Caco-2 (cell line): Measurements from ENCODE around the gene MAP3K7. TPM values are rescaled to one million over a fixed set of nuclear protein-coding genes. Genes with fewer than 3 reads are reported as not detected.

Source experiments
- BruUV-seq: library from RNA; stranded (reverse); fragments of 400-500 nt; replicated peaks from 2 replicates; lab custom pipeline; 2021; lab: Mats Ljungman, UMichigan
- CTCF ChIA-PET: fragments of 300-600 bp; sonication (Branson Sonifier 250); formaldehyde crosslinking; loops from one replicate; lab custom pipeline; 2022; ENCODE audit warnings: antibody characterized with exemption; lab: Charles Lee
- POLR2A ChIA-PET: fragments of 300-600 bp; sonication (Branson Sonifier 250); formaldehyde crosslinking; loops from one replicate; lab custom pipeline; 2022; ENCODE audit warnings: antibody characterized with exemption; lab: Charles Lee
- DNase-seq, 2 experiments: peaks; one replicate each; pipeline versions ENCODE4 v3.0.0 to v3.0.0-alpha.2; 2020 to 2022
- H3K27me3 ChIP-seq: replicated peaks from 2 replicates; pipeline ENCODE4 v1.6.0; 2011; ENCODE audit warnings: low read length; ENCODE audit not compliant: control insufficient read depth, insufficient read depth
- H3K36me3 ChIP-seq: 2 replicates; pipeline ENCODE4 v1.5.1; 2011; ENCODE audit warnings: low read length; ENCODE audit not compliant: control insufficient read depth, insufficient read depth
- H3K4me1 ChIP-seq: fragments of 250-450 bp; sonication (Bioruptor Pico); 2 replicates; pipeline ENCODE4 v1.5.1; 2020; ENCODE audit warnings: mild to moderate bottlenecking
- H3K4me3 ChIP-seq: 2 replicates; pipeline ENCODE4 v1.5.1; 2011; ENCODE audit warnings: low read depth, mild to moderate bottlenecking, control low read depth, low read length
- H3K9me3 ChIP-seq: fragments of 250-450 bp; sonication (Bioruptor Pico); 2 replicates; pipeline ENCODE4 v1.5.1; 2020; ENCODE audit warnings: mild to moderate bottlenecking, moderate library complexity
- H3K27ac Mint-ChIP-seq: one replicate; pipeline ENCODE4 v1.8.0; 2022; ENCODE audit warnings: mixed read lengths; ENCODE audit not compliant: unreplicated experiment
- H3K27me3 Mint-ChIP-seq: one replicate; pipeline ENCODE4 v1.8.0; 2022; ENCODE audit warnings: mixed read lengths; ENCODE audit not compliant: insufficient read depth, unreplicated experiment
- H3K36me3 Mint-ChIP-seq: one replicate; pipeline ENCODE4 v1.8.0; 2022; ENCODE audit warnings: mild to moderate bottlenecking, mixed read lengths; ENCODE audit not compliant: insufficient read depth, unreplicated experiment
- H3K4me1 Mint-ChIP-seq: one replicate; pipeline ENCODE4 v1.8.0; 2022; ENCODE audit warnings: low read depth, mixed read lengths; ENCODE audit not compliant: unreplicated experiment
- H3K4me3 Mint-ChIP-seq: one replicate; pipeline ENCODE4 v1.8.0; 2022; ENCODE audit warnings: mild to moderate bottlenecking, moderate library complexity, mixed read lengths; ENCODE audit not compliant: unreplicated experiment
- H3K9me3 Mint-ChIP-seq: one replicate; pipeline ENCODE4 v1.8.0; 2022; ENCODE audit warnings: mixed read lengths; ENCODE audit not compliant: unreplicated experiment
- intact Hi-C: fragments of 100-400 bp; cut with micrococcal nuclease; formaldehyde crosslinking; loops from one replicate; pipeline ENCODE4 v1.10.0; 2022; ENCODE audit not compliant: unreplicated experiment
- total RNA-seq: library from RNA; stranded (reverse); gene quantifications from 2 replicates; pipeline ENCODE4 v1.2.3, GENCODE V29; 2022
- TF ChIP-seq, protein P1 (sequence below), 2 experiments: fragments of 200-600 bp in 1 of 2; IDR thresholded peaks; 1 replicate in 1 of 2; 2 replicates in 1 of 2; pipeline versions ENCODE4 v1.5.1 to v1.8.0; 2011 to 2022; ENCODE audit warnings: antibody characterized with exemption in 1 of 2, control low read depth in 1 of 2, inconsistent platforms in 1 of 2, low read depth in 1 of 2, low read length in 1 of 2, mild to moderate bottlenecking in 1 of 2, moderate library complexity in 1 of 2; ENCODE audit not compliant: insufficient read depth in 1 of 2, severe bottlenecking in 1 of 2, unreplicated experiment in 1 of 2

MAP3K7 gene
- total RNA-seq, 1 experiment from 2014 or later = 27.7 TPM

DNA sequence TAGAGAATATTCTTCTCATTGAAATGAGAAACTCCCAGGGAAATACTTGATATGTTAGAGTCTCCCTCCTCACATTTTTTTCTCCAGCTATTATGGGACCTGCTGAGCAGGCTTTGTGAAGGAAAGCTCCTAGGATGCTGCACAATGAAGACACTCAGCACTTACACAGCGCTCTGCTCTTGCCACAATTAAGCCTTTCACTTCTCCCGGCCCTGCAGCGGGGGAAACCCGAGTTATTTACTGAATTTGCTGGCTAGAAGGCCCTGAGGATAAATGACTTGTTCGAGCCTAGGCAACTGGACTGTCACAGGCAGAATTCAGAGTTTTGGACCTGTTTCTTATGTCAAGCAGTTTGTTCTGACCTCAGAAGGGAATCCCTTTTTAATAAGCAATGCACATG lies 102.0 kb downstream of the MAP3K7 start:
- H3K27me3 ChIP-seq = no peaks in the 10 kb centered on the region; the same call in none of the 2 replicates
- Mint-ChIP-seq H3K36me3 (no peaks in the 10 kb centered on the region), H3K27me3 (no peaks in the 10 kb centered on the region), H3K4me3 (no peak overlapping the region), H3K9me3 (peaks cover 9% of the 10 kb centered on the region), H3K27ac (no peak overlapping the region), H3K4me1 (no peaks in the 10 kb centered on the region)
- H3K4me1 ChIP-seq = no peaks in the 10 kb centered on the region
- intact Hi-C loops = no loop called here
- ChIA-PET POLR2A (no interaction called here), CTCF (no interaction called here)
- no peak overlapping the region for H3K4me3 ChIP-seq
- no TSS peak for BruUV-seq
- no peaks in the 10 kb centered on the region for H3K36me3 ChIP-seq
- no peaks in the 10 kb centered on the region for H3K9me3 ChIP-seq
- DNase-seq = no peak
- TF ChIP-seq, protein P1, sequence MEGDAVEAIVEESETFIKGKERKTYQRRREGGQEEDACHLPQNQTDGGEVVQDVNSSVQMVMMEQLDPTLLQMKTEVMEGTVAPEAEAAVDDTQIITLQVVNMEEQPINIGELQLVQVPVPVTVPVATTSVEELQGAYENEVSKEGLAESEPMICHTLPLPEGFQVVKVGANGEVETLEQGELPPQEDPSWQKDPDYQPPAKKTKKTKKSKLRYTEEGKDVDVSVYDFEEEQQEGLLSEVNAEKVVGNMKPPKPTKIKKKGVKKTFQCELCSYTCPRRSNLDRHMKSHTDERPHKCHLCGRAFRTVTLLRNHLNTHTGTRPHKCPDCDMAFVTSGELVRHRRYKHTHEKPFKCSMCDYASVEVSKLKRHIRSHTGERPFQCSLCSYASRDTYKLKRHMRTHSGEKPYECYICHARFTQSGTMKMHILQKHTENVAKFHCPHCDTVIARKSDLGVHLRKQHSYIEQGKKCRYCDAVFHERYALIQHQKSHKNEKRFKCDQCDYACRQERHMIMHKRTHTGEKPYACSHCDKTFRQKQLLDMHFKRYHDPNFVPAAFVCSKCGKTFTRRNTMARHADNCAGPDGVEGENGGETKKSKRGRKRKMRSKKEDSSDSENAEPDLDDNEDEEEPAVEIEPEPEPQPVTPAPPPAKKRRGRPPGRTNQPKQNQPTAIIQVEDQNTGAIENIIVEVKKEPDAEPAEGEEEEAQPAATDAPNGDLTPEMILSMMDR (IDR thresholded peaks at IDR 0.05; ENCODE audit: insufficient read depth in 1 of 2, low read depth in 1 of 2, low read length in 1 of 2, severe bottlenecking in 1 of 2, unreplicated experiment in 1 of 2) = no peak

DNA sequence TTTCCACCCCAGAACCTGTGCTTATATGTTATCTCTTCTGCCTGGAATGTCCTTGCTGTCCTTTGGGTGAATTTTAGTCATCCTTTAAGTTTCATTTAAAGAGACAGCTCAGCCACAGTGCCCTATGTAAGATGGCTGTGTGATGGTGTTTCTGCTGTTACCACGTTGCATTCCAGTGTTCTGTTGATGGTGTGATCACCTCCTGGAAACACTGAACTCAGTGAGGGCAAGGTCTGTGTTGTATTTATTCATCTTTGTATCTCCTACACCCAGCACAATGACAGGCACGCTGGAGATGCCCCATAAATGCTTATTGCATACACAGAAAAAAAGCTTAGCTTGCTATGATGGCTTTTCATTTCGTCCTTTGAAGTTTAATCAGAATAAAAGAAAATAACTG lies 102.5 kb downstream of the MAP3K7 start:
- no peaks in the 10 kb centered on the region for H3K36me3 ChIP-seq
- Mint-ChIP-seq H3K27ac (no peak overlapping the region), H3K4me3 (no peak overlapping the region), H3K27me3 (no peaks in the 10 kb centered on the region), H3K4me1 (peaks cover under 1% of the 10 kb centered on the region), H3K9me3 (peaks cover 9% of the 10 kb centered on the region), H3K36me3 (no peaks in the 10 kb centered on the region)
- TF ChIP-seq, protein P1 (IDR thresholded peaks at IDR 0.05; ENCODE audit: insufficient read depth in 1 of 2, low read depth in 1 of 2, low read length in 1 of 2, severe bottlenecking in 1 of 2, unreplicated experiment in 1 of 2) = no peak
- no peaks in the 10 kb centered on the region for H3K4me1 ChIP-seq
- BruUV-seq = no TSS peak
- H3K27me3 ChIP-seq = no peaks in the 10 kb centered on the region; the same call in none of the 2 replicates
- no peaks in the 10 kb centered on the region for H3K9me3 ChIP-seq
- CTCF ChIA-PET = no interaction called here
- H3K4me3 ChIP-seq = no peak overlapping the region
- DNase-seq = no peak
- POLR2A ChIA-PET = no interaction called here
- intact Hi-C loops = no loop called here

DNA sequence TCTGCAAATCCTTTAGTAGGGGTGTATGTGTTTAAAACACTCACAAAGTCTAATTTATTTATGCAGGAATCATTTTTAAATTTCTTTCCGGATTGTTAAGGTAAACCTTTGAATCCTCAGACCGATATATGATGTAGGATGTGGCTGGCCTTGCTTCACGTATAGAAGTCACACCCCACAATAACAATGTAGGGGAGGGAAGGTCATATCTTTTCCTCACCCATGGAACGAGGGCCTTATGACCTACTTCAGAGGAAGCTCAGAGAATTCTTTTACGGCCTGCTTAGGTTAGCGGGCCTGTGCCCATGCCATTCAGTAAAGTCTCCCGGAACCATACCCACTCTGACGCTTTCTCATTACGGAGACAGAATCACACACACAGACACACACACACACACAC lies 102.9 kb downstream of the MAP3K7 start:
- DNase-seq = no peak
- POLR2A ChIA-PET = no interaction called here
- no peaks in the 10 kb centered on the region for H3K36me3 Mint-ChIP-seq
- no peak overlapping the region for H3K27ac Mint-ChIP-seq
- BruUV-seq = no TSS peak
- H3K36me3 ChIP-seq = no peaks in the 10 kb centered on the region
- intact Hi-C loops = no loop called here
- TF ChIP-seq, protein P1 (IDR thresholded peaks at IDR 0.05; ENCODE audit: insufficient read depth in 1 of 2, low read depth in 1 of 2, low read length in 1 of 2, severe bottlenecking in 1 of 2, unreplicated experiment in 1 of 2) = no peak
- H3K9me3 ChIP-seq = no peaks in the 10 kb centered on the region
- no peaks in the 10 kb centered on the region for H3K27me3 Mint-ChIP-seq
- H3K9me3 Mint-ChIP-seq = peaks cover 9% of the 10 kb centered on the region
- H3K4me1 Mint-ChIP-seq = peaks cover 5% of the 10 kb centered on the region
- no peak overlapping the region for H3K4me3 Mint-ChIP-seq
- CTCF ChIA-PET = no interaction called here
- H3K4me3 ChIP-seq = no peak overlapping the region
- H3K27me3 ChIP-seq = no peaks in the 10 kb centered on the region; the same call in none of the 2 replicates
- no peaks in the 10 kb centered on the region for H3K4me1 ChIP-seq
